SK-N-SH treated with all-trans-retinoic acid at 6 μM for 48 hours (cell line): ENCODE measurements around the gene ABCA1.

Source experiments
- ARNTL ChIP-seq: fragments of 450-650 bp; formaldehyde crosslinking; IDR thresholded peaks from 2 replicates; pipeline ENCODE4 v1.5.0; 2020; ENCODE audit warnings: low read depth, mild to moderate bottlenecking, moderate library complexity, borderline replicate concordance
- ISL1 ChIP-seq: fragments of 250-450 bp; sonication (Bioruptor Pico); IDR thresholded peaks from 2 replicates; pipeline ENCODE4 v2.1.2; 2022; ENCODE audit warnings: mild to moderate bottlenecking, moderate library complexity
- ZC3H10 ChIP-seq: fragments of 250-450 bp; sonication (Bioruptor Pico); IDR thresholded peaks from 2 replicates; pipeline ENCODE4 v1.5.1; 2021; ENCODE audit warnings: mild to moderate bottlenecking, moderate library complexity

GRCh38 chr9:104788251-104788650, 139.7 kb downstream of the ABCA1 start:
- TF ChIP-seq ARNTL (CRISPR knock-in tag) (no peak), ZC3H10 (no peak), ISL1 (no peak)
